GM06990 (cell line): Measurements from ENCODE around the gene ZFHX3.

Source experiments
- DNase-seq: peaks from one replicate; pipeline ENCODE4 v3.0.0-alpha.2; 2011; ENCODE audit not compliant: insufficient read length; ENCODE audit errors: extremely low read depth
- H3K27me3 ChIP-seq: replicated peaks from 2 replicates; pipeline ENCODE4 v1.6.0; 2011; ENCODE audit warnings: low read length; ENCODE audit not compliant: control insufficient read depth, insufficient read depth
- H3K36me3 ChIP-seq: 2 replicates; pipeline ENCODE4 v1.5.1; 2011; ENCODE audit warnings: low read length; ENCODE audit not compliant: control insufficient read depth, insufficient read depth
- H3K4me3 ChIP-seq: replicated peaks from 2 replicates; pipeline ENCODE4 v1.5.1; 2011; ENCODE audit warnings: low read depth, mild to moderate bottlenecking, control low read depth, low read length
- CTCF ChIP-seq: IDR thresholded peaks from 2 replicates; pipeline ENCODE4 v1.5.1; 2011; ENCODE audit warnings: low read length, control low read depth, mild to moderate bottlenecking, inconsistent platforms; ENCODE audit not compliant: insufficient read depth, poor library complexity, severe bottlenecking

Gene ZFHX3

GRCh38 chr16:72840631-72841381 is 207.1 kb downstream of the ZFHX3 start:
- Histone ChIP-seq H3K27me3 (no peaks in the 10 kb centered on the region), H3K36me3 (no peaks in the 10 kb centered on the region), H3K4me3 (no peak overlapping the region)
- TF ChIP-seq CTCF: no peak
- no peak for DNase-seq

- H3K36me3 ChIP-seq: no peaks in the 10 kb centered on the region
- no peak overlapping the region for H3K4me3 ChIP-seq
- no peak for TF ChIP-seq CTCF
These were observed 209.0 kb downstream of the ZFHX3 start for GRCh38 chr16:72838951-72839350.

GRCh38 chr16:72838586-72838910 is 209.4 kb downstream of the ZFHX3 start:
- Histone ChIP-seq H3K27me3 (no peaks in the 10 kb centered on the region), H3K4me3 (no peak overlapping the region), H3K36me3 (no peaks in the 10 kb centered on the region)
- DNase-seq: no peak
- no peak for TF ChIP-seq CTCF

More at GRCh38 chr16:72838951-72839350, 209.0 kb downstream of the ZFHX3 start:
- DNase-seq: no peak
- H3K27me3 ChIP-seq: no peaks in the 10 kb centered on the region

GRCh38 chr16:72837846-72838585 is 209.9 kb downstream of the ZFHX3 start:
- H3K36me3 ChIP-seq: no peaks in the 10 kb centered on the region
- H3K4me3 ChIP-seq: no peak overlapping the region
- no peak for DNase-seq
- no peaks in the 10 kb centered on the region for H3K27me3 ChIP-seq
- TF ChIP-seq CTCF: no peak

- Histone ChIP-seq H3K36me3 (no peaks in the 10 kb centered on the region), H3K4me3 (no peak overlapping the region), H3K27me3 (no peaks in the 10 kb centered on the region)
- no peak for DNase-seq
- no peak for TF ChIP-seq CTCF
These were observed 210.9 kb downstream of the ZFHX3 start for GRCh38 chr16:72836985-72837384.
